Activated naive CD8-positive, alpha-beta T cell treated with anti-CD3 and anti-CD28 coated beads, Interleukin-2, amount 50 U/mL, for 16 hours (primary cell): ENCODE measurements around the gene UGT1A8.
"Not testable (repeated sequence)": the region's sequence is repeated elsewhere in the genome, so short reads cannot be mapped to it uniquely, and the experiment has no call there.

Source experiments
- DNase-seq: peaks from one replicate; pipeline ENCODE4 v3.0.0-alpha.2; 2020; ENCODE audit warnings: low read depth, low spot score

Gene UGT1A8

DNA sequence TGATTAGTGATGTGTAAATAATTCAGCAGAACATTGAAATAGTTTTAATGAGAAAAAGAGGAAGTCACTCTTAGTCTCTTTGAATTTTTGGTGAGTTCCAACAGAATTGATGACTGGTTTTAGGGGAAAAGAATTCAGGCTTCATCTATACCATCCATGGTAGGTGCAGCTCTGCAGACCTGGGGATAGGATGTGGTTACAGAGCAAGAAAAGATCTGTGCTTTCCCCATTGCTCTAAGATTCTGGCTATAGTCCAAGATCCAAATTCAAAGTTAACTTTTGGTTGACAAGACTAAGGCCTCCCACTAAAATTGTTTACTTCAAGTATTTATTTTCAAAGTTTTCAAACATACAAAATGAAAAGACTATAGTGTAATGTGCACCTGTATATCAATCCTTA is 22.4 kb downstream of the UGT1A8 start:
- DNase-seq, result no peak

DNA sequence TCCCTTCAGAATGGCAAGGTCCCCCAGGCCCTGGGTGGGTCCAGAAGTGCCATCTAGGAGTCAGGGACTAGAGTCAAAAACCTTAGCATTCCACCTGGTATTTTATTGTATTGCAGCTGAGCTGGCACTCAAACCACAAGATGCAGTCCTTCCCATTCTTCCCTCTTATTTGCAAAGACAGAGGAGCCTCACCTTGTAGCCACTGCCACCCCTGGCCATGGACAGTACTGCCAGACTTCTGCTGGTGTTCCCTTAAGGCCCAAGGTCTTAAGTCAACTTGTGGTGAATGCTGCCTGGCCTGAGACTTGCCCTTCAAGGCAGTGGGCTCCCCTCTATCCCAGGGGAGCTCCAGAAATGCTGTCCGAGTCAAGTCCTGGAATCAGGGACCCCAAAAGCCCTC is 25.7 kb downstream of the UGT1A8 start:
- DNase-seq, result no peak

DNA sequence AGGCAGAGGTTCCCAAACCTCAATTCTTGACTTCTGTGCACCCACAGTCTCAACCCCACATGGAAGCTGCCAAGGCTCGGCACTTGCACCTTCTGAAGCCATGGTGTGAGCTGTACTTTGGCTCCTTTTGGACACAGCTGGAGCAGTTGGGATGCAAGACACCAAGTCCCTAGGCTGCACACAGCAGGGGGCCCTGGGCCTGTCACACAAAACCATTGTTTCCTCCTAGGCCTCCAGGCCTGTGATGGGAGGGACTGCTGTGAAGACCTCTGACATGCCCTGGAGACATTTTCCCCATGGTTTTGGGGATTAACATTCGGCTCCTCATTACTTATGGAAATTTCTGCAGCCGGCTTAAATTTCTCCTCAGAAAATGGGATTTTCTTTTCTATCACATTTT is 28.6 kb downstream of the UGT1A8 start:
- not testable (repeated sequence) for DNase-seq

DNA sequence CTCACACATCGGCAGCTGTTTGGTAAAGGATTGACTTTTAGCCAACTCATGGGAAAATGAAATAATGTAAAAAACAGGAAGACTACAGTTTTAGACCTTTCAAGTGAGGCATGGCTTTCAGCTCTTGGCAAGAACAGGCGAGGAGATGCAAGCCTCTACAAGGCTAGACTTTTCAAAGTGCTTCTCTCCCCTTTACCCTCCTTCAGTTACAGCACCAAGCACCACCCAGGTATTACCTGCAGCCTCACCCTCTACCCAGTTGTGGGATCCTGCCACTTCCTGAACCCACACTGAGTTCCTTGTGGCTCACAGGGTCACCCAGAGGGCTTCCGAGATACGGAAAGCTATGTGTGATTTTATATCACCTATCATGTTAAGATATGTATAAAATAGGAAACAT is 33.5 kb downstream of the UGT1A8 start:
- DNase-seq, result no peak

DNA sequence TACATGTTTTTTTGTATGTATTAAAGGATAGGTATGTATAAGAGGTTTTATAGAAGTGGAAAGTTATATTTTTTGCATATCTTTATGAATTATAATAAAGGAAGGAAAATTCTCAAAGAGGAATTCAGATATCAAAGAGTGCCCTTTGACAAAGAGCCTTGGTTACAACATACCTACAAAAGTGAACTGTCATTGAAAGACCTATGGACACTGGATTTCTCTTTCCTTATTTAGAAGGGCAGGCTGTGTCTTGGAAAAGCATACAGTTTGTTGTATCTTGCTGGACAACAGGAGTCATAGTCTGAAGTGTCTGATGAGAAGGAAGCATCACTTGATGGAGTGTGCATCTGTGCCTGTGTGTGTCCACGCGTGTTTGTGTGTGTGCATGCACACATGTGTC is 34.0 kb downstream of the UGT1A8 start:
- no peak for DNase-seq

DNA sequence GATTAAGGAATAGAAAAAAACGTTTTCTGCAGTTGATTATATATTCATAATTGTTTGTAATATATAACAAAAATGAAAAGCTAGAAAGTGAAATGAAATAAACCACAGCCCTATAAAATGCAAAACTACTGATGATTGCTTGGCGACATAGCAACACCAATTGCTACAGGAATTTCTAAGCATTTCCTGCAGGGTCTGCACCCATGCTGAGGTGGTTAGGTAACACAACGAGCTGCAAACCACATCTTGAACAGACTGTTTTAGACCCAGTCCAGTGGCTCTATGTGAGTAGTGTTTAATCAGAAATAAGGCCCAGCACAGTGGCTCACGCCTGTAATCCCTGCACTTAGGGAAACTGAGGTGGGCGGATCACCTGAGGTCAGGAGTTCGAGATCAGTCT is 37.1 kb downstream of the UGT1A8 start:
- DNase-seq, result no peak

DNA sequence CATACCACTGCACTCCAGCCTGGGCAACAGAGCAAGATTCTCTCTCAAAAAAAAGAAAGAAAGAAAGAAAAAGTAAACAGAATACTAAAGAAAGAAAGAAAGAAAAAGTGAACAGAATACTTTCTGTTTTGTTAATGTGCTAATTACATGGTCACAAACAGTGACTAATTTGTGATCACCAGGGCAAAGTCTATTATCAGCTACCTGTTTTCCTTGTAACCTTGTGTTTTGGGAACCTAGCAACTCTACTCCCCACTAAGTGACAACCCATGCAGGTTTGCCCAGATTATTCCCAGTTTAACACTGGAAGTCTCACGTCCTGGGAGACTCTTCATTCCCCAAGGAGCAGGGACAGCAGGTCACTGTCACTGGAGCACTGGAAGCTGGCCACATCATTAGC is 37.6 kb downstream of the UGT1A8 start:
- no peak for DNase-seq

DNA sequence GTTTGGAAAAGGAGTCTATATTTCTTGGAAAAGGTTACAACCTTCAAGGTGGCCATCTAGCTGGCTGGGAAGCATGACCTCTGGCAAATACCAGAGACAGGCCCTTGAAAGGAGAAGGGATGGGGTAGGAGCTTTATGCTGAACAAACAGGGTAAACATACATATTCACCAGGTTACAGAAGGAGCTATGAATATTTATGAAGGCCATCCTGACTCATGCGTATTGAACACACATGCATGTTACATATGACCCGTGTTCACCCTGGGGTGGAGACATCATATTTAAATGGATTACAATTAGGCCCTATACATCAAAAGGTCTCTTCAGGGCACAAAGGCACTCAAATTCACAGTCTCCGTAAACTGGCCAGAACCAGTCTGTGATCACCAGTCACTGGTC is 38.5 kb downstream of the UGT1A8 start:
- not testable (repeated sequence) for DNase-seq

DNA sequence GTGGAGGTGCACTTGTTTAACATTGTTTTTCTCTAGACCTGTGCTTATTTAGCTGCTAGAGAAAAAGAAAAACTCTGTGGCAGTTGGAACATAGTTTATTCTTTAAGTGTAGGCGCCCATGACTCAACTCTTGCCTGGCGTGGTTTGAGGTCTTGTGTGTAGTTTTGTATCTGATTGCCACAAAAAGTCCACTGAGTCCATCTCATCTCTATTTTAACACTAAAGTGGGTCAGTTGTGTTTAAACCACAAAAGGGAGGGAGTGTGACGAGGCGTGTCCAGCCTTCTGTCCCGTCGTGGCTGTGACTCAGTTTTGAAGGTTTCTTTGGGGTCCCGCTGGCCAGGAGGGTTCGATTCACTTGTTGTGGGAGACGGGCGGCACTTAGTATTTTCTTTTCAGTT is 39.0 kb downstream of the UGT1A8 start:
- DNase-seq, result no peak

DNA sequence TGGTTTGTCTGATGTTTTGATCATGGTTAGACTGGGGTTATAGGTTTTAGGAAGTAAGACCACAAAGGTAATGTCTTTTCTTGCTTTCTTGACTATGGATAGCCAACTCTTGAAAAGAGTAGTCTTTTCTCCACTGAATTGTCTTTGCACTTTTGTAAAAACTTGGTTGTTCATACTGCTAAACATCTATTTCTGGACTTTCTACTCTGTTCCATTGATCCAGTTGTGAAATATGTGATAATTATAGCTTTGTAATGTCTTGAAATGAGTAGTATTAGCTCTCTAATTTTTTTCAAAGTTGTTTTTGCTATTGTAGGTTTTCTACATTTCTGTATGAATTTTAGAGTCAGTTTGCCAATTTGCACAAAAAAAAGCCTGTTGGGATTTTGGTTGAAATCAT is 41.2 kb downstream of the UGT1A8 start:
- DNase-seq, result no peak

DNA sequence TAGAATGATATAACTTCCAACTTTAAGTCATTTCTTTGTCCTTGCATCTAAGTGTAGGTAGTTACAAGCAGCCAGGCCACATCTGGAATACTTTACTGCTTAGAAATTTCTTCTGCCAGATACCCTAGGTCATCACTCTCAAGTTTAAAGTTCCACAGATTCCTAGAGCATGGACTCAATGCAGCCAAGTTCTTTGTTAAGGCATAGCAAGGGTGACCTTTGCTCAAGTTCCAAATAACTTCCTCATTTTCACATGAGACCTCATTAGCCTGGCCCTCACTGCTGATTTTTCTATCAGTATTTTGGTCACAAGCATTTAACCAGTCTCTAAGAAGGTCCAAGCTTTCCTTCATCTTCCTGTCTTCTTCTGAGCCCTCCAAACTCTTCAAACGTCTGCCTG is 46.5 kb downstream of the UGT1A8 start:
- DNase-seq, result no peak

DNA sequence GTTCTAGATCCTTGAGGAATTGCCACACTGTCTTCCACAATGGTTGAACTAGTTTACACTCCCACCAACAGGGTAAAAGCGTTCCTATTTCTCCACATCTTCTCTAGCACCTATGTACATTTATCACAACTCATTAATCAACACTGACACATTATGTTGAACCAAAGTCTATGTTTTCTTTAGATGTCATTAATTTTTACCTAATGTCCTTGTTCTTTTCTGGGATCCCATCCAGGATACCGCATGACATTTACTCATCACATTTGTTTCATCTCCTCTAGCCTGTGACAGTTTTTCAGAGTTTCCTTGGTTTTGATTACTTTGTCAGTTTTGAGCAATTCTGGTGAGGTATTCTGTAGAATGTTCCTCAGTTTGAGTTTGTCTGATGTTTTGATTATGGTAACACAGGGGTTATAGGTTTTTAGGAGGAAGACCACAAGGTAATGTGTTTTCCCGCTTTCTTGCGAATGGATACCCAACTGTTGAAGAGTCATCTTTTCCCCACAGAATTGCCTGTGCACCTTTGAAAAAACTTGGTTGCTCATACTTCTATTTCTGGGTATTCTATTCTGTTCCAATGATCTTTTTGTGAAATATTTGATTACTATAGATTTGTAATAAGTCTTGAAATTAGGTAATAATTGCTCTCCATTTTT is 51.3 kb downstream of the UGT1A8 start:
- DNase-seq, result no peak

DNA sequence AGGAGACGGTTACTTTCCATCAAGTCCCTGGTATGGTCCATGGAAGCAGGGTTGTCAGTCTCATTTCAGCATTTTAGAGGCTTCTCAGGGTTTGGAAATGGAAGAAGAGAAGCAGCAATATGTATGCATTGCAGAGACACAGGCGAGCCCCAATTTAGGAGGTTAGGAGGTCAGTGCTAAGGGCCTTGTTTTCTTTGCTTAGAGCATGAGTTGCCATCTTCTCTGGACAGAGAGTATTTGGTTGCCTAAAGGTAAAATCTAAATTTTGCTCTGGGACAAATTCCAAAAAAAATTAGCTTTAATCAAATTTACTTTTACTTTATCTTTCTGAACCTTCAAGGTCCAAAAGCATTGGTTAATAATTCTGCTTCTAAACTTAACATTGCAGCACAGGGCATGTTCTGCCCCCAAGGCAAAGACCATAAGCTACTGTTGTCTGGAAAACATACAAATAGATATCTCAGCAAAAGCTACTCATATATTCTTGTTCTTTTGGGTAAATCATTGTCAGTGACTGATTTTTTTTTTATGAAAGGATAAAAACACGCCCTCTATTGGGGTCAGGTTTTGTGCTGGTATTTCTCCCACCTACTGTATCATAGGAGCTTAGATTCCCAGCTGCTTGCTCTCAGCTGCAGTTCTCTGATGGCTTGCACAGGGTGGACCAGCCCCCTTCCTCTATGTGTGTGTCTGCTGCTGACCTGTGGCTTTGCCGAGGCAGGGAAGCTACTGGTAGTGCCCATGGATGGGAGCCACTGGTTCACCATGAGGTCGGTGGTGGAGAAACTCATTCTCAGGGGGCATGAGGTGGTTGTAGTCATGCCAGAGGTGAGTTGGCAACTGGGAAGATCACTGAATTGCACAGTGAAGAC is 54.1 kb downstream of the UGT1A8 start, which contains the start of gene UGT1A9:
Gene UGT1A9, plus strand, starts transcription at position 609 of the 872 bp plus-strand sequence. Its CDS starts 37 bp downstream, at position 646.
- no peak for DNase-seq

DNA sequence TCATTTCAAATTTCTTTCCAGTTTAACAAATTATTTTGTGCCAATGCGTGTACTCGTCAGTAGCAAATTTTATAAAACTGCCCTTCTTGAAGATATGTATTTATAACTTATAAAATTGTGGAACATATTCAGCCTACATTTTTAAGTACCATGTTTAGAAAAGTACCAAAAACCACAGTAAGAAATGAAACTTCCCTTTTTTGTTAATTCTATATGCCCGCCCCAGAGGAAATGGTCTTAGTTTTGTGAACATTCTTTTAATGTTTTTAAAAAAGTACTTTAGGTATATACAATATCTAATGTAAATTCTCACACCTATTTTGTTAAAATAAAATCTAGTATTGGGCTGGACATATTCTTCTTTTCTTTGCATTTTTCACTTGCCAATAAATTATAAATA is 55.5 kb downstream of the UGT1A8 start:
- no peak for DNase-seq

DNA sequence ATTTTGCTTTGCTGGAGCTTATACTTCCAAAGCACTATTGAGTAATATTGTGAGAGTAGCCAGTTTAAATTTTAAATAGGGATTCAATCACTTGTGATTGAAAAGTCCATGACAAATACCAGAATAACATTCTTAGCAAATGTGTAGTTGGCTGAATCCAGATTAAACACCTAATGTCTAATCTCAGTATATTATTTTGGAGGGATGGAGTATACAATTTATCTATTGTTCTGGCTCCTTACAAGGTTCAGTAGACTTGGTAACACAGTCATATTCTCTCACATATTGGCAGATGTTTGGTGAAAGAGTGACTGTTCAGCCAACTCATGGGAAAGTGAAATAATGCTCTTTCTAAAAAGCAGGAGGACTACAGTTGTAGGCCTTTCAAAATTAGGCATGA is 56.5 kb downstream of the UGT1A8 start:
- DNase-seq, result no peak

DNA sequence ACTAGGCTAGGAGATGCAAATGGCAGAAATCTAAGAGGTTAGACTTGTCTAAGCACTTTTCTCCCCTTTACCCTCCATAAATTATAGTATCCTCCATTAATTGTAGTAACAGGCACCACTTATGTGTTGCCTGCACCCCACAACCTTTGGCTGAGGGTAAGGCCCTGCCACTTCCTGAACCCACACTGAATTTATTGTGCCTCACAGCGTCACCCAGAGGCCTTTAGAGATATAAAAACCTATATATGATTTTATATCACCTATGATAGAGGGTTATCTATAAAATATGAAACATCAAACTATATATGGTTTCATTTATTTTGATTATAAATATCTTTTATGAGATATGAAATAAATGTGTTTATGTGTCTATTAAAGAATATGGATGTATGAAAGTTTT is 56.9 kb downstream of the UGT1A8 start:
- DNase-seq, result no peak

DNA sequence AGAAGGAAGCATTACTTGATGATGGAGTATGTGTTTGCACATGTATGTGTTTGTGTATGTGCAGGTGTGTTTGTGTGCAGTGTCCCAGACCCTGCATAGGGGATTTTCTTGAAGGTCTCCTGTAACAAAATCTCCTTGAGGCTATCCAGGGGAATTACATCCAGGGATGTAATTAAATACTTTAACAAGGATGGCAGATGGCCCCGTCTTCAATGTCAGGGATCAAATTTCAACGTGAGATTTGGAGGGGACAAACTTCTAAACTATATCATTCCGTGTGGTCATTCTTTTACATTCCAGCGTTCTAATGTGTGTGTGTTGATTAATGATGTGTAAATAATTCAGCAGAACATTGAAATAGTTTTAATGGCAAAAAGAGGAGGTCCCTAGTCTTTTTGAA is 57.6 kb downstream of the UGT1A8 start:
- no peak for DNase-seq

DNA sequence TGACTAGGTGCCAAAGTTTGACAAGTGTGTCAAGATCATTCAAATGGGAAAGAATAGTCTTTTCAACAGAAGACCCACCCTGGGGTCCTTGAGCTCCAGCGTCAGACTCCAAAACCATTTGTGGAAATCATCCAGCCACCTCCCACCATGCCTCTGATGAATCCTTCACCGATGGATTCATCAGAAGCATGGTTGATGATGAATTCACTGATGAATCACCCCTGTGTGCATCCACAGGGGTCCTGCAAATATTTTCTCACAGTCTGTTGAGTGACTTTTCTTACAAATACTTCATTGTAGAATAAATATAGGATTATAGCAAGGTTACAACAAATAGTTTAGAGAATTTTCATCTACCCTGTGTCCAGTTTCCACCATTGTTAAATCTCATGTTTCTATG is 58.6 kb downstream of the UGT1A8 start:
- DNase-seq, result no peak

DNA sequence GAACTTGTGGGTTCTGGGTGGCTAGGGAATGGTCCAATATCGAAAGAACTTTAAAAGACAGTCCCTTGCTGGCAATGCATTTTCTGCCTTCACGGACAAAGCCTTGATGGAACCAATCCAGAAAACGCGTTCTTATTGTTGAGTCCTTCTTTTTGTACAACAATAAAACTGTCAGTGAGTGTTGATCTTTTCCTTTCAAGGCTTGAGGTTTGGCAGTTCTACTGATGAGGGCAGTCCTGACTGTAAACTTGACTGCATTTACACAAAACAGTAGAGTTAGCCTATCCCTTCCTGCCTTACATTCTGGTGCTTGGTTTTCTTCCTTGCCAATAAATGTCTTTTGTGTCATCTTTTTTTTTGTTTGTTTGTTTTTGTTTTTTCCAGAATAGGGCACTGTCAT is 61.8 kb downstream of the UGT1A8 start:
- no peak for DNase-seq

DNA sequence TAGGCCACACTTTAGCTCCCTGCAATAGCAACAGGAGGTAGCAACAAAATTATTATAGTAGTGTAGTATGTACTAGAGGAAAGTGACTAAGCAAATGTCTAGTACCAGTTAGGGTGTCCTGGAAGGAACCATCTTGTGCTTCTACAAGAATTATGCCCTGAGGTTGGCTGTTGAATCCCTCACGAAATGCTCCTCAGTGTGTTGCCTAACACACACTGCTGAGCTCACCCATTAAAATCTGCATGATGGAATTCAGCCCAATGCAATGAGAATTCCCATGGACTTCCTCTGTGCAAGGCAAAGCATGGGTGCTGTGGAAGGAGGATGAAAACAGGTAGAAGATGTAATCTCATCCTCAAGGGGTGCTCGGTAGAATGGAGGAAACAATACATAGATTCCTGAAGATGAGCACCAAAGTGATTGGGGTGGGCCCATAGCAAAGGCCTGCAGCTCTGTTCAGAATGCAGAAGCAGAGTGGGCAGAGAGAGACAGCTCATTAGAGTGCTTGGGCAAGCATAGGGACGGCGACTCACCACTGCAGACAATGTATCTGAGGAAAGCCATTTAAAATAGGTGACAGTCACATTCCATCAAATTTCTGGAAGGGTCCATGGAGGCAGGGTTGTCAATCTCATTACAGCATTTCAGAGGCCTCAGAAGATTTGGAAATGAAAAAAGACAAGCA is 63.1 kb downstream of the UGT1A8 start:
- no peak for DNase-seq

DNA sequence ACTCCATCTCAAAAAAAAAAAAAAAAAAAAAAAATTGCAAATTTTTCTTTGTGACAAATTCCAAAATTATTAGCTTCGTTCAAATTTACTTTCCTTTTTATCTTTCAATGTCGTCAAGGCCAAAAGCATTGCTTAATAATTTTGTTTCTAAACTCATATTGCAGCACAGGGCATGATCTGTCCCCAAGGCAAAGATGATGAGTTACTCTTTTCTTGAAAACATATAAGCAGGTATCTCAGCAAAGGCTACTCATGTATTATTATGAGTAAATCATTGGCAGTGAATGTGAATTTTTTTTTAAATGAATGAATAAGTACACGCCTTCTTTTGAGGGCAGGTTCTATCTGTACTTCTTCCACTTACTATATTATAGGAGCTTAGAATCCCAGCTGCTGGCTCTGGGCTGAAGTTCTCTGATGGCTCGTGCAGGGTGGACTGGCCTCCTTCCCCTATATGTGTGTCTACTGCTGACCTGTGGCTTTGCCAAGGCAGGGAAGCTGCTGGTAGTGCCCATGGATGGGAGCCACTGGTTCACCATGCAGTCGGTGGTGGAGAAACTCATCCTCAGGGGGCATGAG is 64.2 kb downstream of the UGT1A8 start, which contains the start of gene UGT1A7:
Gene UGT1A7, plus strand, starts transcription at position 381 of the 579 bp plus-strand sequence. Its CDS starts 37 bp downstream, at position 418.
- no peak for DNase-seq

DNA sequence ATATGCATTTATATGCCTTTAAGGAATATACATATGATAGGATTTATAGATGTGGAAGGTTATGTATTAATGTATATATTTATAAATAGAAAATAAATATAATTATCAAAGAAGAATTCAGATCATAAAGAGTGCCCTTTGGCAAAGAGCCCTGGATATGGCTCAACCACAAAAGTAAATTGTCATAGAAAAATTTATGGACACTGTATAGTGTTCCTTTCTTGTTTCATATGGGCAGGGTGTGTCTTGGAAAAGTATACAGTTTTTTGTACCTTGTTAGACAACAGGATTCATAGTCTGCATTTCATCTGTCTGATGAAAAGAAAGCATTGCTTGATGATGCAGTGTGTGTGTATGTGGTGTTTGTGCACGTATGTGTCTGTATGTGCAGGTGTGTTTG is 67.2 kb downstream of the UGT1A8 start:
- DNase-seq, result no peak
